Left lung (tissue), 10 donors: ENCODE measurements around the gene BNIP2. TPM values are rescaled to one million over a fixed set of nuclear protein-coding genes. Genes with fewer than 3 reads are reported as not detected.
A peak's percentile ranks its signal among the peaks of the same experiment; 100 is the strongest.

Experiments used
- ATAC-seq: fragments of 200-7000 bp; cut with Tn5 transposase; one replicate; pipeline ENCODE4 v1.9.1; 2020; ENCODE audit warnings: moderate library complexity
- DNase-seq, 4 donors: peaks; one replicate each; pipeline ENCODE4 v3.0.0-alpha.2; 2013 to 2020
- H3K27ac ChIP-seq, 2 donors: fragments of 200-600 bp; sonication (generic) in 1 of 2; one replicate each; pipeline versions ENCODE4 v1.5.0 to v1.8.0; 2020 to 2021
- H3K27me3 ChIP-seq, 2 donors: fragments of 200-600 bp; sonication (generic) in 1 of 2; one replicate each; pipeline versions ENCODE4 v1.5.0 to v1.8.0; 2020 to 2021
- H3K36me3 ChIP-seq, 2 donors: fragments of 200-600 bp; sonication (generic) in 1 of 2; one replicate each; pipeline versions ENCODE4 v1.5.0 to v1.8.0; 2020 to 2021
- H3K4me1 ChIP-seq, 2 donors: fragments of 200-600 bp; one replicate each; pipeline ENCODE4 v1.8.0; 2021
- H3K4me3 ChIP-seq, 2 donors: fragments of 200-600 bp; sonication (generic) in 1 of 2; one replicate each; pipeline versions ENCODE4 v1.5.0 to v1.8.0; 2020 to 2021; ENCODE audit warnings: mild to moderate bottlenecking in 1 of 2
- H3K9me3 ChIP-seq, 2 donors: fragments of 200-600 bp; sonication (generic) in 1 of 2; one replicate each; pipeline versions ENCODE4 v1.5.0 to v1.8.0; 2020 to 2021
- CTCF ChIP-seq, 2 donors: fragments of 200-600 bp; sonication (generic) in 1 of 2; IDR thresholded peaks; one replicate each; pipeline versions ENCODE4 v1.5.0 to v1.8.0; 2021; ENCODE audit warnings: antibody characterized with exemption in 2 of 2
- intact Hi-C, 2 donors: fragments of 100-400 bp; cut with DNase I; formaldehyde crosslinking; loops; one replicate each; pipeline versions ENCODE4 v1.11.2 to v1.14.2; 2022
- polyA plus RNA-seq, 6 donors: library from polyadenylated mRNA; unstranded; fragments of 120-200 nt; gene quantifications; one replicate each; pipeline ENCODE4 v1.2.1, GENCODE V29; 2013; ENCODE audit not compliant: insufficient read length in 6 of 6
- total RNA-seq, 2 donors: library from RNA; stranded (reverse); fragmentation: NEBNext Ultra II Directional; extraction: Animal tissue kit (Norgen Biotek cat#: 25700); gene quantifications; one replicate each; pipeline ENCODE4 v1.2.1, GENCODE V29; 2021
- donor health status: DM: no; HTN: yes; CAD: no.
- donor health status: DM: no; HTN: no; CAD: no.

Gene BNIP2
- total and polyA plus RNA-seq, 8 donors, result 66.0 to 87.3 (median 73.7) TPM

DNA sequence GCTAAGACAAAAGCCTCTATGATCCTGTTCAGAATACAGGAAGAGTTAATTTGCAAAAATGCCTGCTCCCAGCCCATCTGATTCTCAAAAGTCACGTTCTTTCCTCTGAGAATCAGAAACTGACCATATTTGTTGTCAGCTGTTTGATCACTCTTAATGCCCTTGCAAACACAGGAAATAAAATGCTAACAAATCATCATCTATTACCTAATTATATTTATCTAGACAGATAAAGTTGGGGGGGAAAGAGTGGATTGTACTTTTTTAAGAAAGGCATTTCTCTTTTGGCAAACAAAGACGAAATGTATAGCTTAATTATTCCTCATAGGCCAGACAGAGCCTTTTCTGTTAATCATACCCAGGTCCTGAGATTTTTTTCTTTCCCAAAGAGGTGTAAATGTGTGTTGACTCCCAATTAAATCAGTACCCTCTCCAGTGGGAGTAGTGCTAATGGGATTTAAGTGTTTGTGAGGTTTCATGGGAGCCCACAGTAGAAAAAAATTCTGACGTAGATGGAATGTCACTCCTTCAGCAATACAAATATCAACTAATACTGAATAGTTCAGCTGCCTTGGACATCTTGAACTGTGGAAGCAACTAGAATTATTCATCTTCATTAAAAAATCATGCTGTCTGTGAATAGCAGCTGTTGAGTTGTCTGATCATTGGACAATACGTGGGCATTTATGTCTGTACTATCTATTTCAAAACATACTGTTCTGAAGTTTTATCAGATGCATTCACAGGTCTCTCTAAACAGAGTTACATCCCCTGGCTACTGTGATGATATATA lies 22.5 kb upstream of the BNIP2 start:
- DNase-seq (peak in 2 of 4 donors; percentile 54 to 63), ATAC-seq (no peak)
- TF ChIP-seq CTCF (IDR thresholded peaks at IDR 0.05), result no peak
- Histone ChIP-seq H3K9me3 (peaks cover 0 to 2% of the 10 kb centered on the region in 2 donors), H3K27me3 (peaks cover 0 to 6% of the 10 kb centered on the region in 2 donors), H3K4me3 (no peak overlapping the region), H3K27ac (no peak overlapping the region), H3K4me1 (no peaks in the 10 kb centered on the region), H3K36me3 (no peaks in the 10 kb centered on the region)
- intact Hi-C loops, result no loop called here

DNA sequence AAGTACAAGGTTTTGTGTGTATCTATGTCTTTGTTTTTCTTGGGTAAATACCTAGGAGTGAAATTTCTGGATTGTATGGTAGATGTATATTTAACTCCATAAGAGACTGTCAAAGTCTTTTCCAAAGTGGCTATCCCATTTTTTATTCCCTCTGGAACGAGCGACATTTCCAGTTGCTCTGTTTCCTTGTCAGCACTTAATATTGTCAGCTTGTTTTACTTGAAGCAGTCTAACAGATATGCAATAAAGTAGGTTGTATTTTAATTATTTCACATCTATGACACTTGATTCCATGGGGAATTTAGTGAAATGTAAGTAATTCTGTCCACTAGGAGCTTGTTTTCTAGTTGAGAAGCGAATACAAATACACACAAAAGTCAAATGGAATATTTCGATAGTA lies 18.5 kb upstream of the BNIP2 start:
- TF ChIP-seq CTCF (IDR thresholded peaks at IDR 0.05), result no peak
- intact Hi-C loops, result no loop called here
- H3K4me1 ChIP-seq, result no peaks in the 10 kb centered on the region

DNA sequence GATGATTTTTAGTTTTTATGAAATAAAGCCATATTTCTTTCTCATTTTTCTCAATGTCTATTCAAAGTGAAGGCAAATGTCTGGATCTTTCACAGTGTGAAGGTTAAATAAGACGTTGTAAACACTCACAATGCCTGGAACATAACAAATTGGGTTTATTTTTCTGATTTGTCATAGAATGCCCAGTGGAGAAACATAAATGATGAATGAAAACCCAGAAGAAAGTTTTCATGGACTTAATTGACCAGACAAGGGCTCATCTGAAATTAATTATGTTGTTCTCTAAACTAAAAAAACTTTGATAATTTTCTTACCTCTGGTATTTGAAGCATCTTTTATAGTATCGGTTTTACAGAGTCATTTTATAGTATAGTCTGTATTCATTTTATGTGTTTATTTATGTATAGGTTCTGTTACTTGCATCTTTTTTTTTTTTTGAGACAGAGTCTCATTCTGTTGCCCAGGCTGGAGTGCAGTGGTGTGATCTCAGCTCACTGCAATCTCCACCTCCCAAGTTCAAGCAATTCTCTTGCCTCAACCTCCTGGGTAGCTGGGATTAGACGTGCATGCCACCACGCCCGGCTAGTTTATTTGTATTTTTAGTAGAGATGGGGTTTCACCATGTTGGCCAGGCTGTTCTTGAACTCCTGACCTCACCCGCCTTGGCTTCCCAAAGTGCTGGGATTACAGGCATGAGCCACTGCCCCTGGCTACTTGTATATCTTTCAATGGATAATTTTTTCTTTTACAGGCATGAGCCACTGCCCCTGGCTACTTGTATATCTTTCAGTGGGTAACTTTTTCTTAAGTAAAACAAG lies 15.1 kb upstream of the BNIP2 start:
- Histone ChIP-seq H3K36me3 (no peaks in the 10 kb centered on the region), H3K4me3 (no peak overlapping the region), H3K9me3 (peaks cover 0 to 2% of the 10 kb centered on the region in 2 donors), H3K27ac (no peak overlapping the region), H3K27me3 (no peaks in the 10 kb centered on the region), H3K4me1 (no peaks in the 10 kb centered on the region)
- TF ChIP-seq CTCF (IDR thresholded peaks at IDR 0.05), result no peak
- intact Hi-C loops, result no loop called here
- no peak for DNase-seq
- ATAC-seq, result no peak

More for the DNA sequence above, 18.5 kb upstream of the BNIP2 start:
- no peak for ATAC-seq
- DNase-seq, result no peak
- Histone ChIP-seq H3K27ac (no peak overlapping the region), H3K4me3 (no peak overlapping the region), H3K9me3 (peaks cover 0 to 2% of the 10 kb centered on the region in 2 donors), H3K27me3 (no peaks in the 10 kb centered on the region), H3K36me3 (no peaks in the 10 kb centered on the region)

- no peaks in the 10 kb centered on the region for H3K27me3 ChIP-seq
- ATAC-seq (no peak), DNase-seq (no peak)
- no peak overlapping the region for H3K4me3 ChIP-seq
- no peak overlapping the region for H3K27ac ChIP-seq
- TF ChIP-seq CTCF (IDR thresholded peaks at IDR 0.05), result no peak
- no peaks in the 10 kb centered on the region for H3K4me1 ChIP-seq
- intact Hi-C loops, result no loop called here
- H3K9me3 ChIP-seq, result no peaks in the 10 kb centered on the region
- H3K36me3 ChIP-seq, result no peaks in the 10 kb centered on the region
These were observed 13.2 kb upstream of the BNIP2 start for GRCh38 chr15:59702351-59702750.

DNA sequence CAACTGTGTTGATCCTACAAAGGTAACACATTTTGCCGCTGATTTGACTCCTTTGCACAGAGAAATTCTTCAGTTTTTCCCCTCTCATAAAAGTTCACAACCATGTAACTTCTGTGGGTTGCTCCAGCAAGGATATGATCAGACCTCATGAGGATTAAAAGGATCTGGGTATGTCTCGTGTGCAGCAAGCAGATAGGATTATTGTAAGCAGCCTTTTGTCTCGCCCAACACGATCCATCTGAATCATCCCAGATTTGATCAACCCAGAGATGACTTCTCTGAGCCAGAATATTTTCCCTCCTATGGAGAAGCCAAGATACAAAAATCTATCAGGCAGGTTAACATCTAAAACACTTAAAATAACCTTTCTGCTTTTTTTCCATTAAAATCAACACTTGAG lies 12.8 kb upstream of the BNIP2 start:
- no peak for ATAC-seq
- no peaks in the 10 kb centered on the region for H3K4me1 ChIP-seq
- intact Hi-C loops, result no loop called here
- H3K36me3 ChIP-seq, result no peaks in the 10 kb centered on the region
- TF ChIP-seq CTCF (IDR thresholded peaks at IDR 0.05), result no peak
- no peak overlapping the region for H3K4me3 ChIP-seq
- DNase-seq, result no peak
- no peaks in the 10 kb centered on the region for H3K9me3 ChIP-seq
- no peak overlapping the region for H3K27ac ChIP-seq
- H3K27me3 ChIP-seq, result no peaks in the 10 kb centered on the region
